ENCODE measurements around the gene CDC42EP2. TPM values are rescaled to one million over a fixed set of nuclear protein-coding genes. Genes with fewer than 3 reads are reported as not detected.

CDC42EP2 gene
- total RNA-seq, 1 experiment from 2014 or later: 11.9 TPM

GRCh38 chr11:65325435-65325834, 10.8 kb downstream of the CDC42EP2 start:
- Histone ChIP-seq H4K91ac (ENCODE audit: insufficient read length, low read depth, low read length) (no peak overlapping the region), H4K5ac (ENCODE audit: insufficient read length, low read depth, low read length) (no peak overlapping the region), H4K20me1 (ENCODE audit: control insufficient read depth, insufficient read depth, insufficient read length) (no peaks in the 10 kb centered on the region), H2BK12ac (ENCODE audit: insufficient read length, low read depth, low read length) (no peak overlapping the region), H3K14ac (ENCODE audit: insufficient read depth, low read length) (no peak overlapping the region), H3K27ac (ENCODE audit: insufficient read length, low read depth, low read length) (no peak overlapping the region), H2BK20ac (ENCODE audit: low read depth, low read length, poor library complexity, severe bottlenecking) (no peak overlapping the region), H2BK120ac (ENCODE audit: low read depth, low read length, poor library complexity, severe bottlenecking) (no peak overlapping the region), H3K27me3 (ENCODE audit: insufficient read depth, low read length) (no peaks in the 10 kb centered on the region), H3K4me1 (ENCODE audit: insufficient read depth, low read length) (no peaks in the 10 kb centered on the region; the same call in 1 of the 2 replicates), H3K4ac (ENCODE audit: low read depth, low read length) (no peak overlapping the region), H3K79me1 (ENCODE audit: insufficient read depth, low read depth, low read length, poor library complexity, severe bottlenecking) (peaks cover 4% of the 10 kb centered on the region), H3K9ac (ENCODE audit: extremely low read depth, insufficient read length, low read length) (no peak overlapping the region), H4K8ac (replicated peaks; ENCODE audit: insufficient read length, low read depth, low read length) (no peak overlapping the region), H3K4me2 (ENCODE audit: insufficient read depth, insufficient read length, low read length) (no peak overlapping the region), H3K23me2 (ENCODE audit: insufficient read length, low read depth, low read length, poor library complexity, severe bottlenecking) (no peaks in the 10 kb centered on the region), H3K79me2 (ENCODE audit: insufficient read depth, low read length) (no peaks in the 10 kb centered on the region), H2BK5ac (ENCODE audit: insufficient read length, low read length) (no peak overlapping the region), H3T11ph (ENCODE audit: low read length) (no peak overlapping the region), H3K56ac (ENCODE audit: insufficient read length, low read depth, low read length) (no peak overlapping the region), H3K18ac (ENCODE audit: insufficient read length, low read depth, low read length) (no peak overlapping the region), H2AK5ac (ENCODE audit: insufficient read length, low read length) (no peak overlapping the region), H2BK15ac (ENCODE audit: low read depth, low read length) (no peak overlapping the region), H2AFZ (ENCODE audit: low read length) (no peak overlapping the region), H3K9me3 (ENCODE audit: control insufficient read depth, low read depth, low read length) (no peaks in the 10 kb centered on the region), H3K23ac (ENCODE audit: insufficient read length, low read depth, low read length) (no peak overlapping the region)
- Mint-ChIP-seq H3K36me3 (ENCODE audit: insufficient read depth in 1 of 3, low read depth in 3 of 3) (peaks cover 15 to 22% (median 22%) of the 10 kb centered on the region in 3 experiments), H3K27me3 (ENCODE audit: low read depth) (peaks cover 4% of the 10 kb centered on the region), H3K9me3 (no peaks in the 10 kb centered on the region), H3K27ac (no peak overlapping the region), H3K4me1 (peaks cover 7 to 10% of the 10 kb centered on the region in 2 experiments; a peak in 3 of 4 replicates), H3K4me3 (no peak overlapping the region)
- no peak for TF ChIP-seq CTCF (conservative IDR thresholded peaks at IDR 0.05)
- WGBS (ENCODE audit: extremely low coverage, insufficient read length, low lambda C conversion rate): no CpG with 5 or more reads among the region's 4 CpGs
- no peak for DNase-seq

All from H9 (cell line).